Cardiac muscle cell (in vitro differentiated cells and primary cell): ENCODE data around the gene CCDC77. TPM values are rescaled to one million over a fixed set of nuclear protein-coding genes. Genes with fewer than 3 reads are reported as not detected.
A peak's percentile ranks its signal among the peaks of the same experiment; 100 is the strongest.

Experiments used
- DNase-seq, 2 donors: peaks; one replicate each; pipeline versions ENCODE4 v3.0.0 to v3.0.0-alpha.2; 2010 to 2017; ENCODE audit warnings: low read depth in 1 of 2, low spot score in 1 of 2
- H3K27ac ChIP-seq: fragments of 200-600 bp; sonication (generic); 2 replicates; pipeline ENCODE4 v1.5.1; 2016
- H3K27me3 ChIP-seq: fragments of 200-600 bp; sonication (generic); 2 replicates; pipeline ENCODE4 v1.6.0; 2016; ENCODE audit warnings: control low read depth
- H3K36me3 ChIP-seq: fragments of 200-600 bp; sonication (generic); 2 replicates; pipeline ENCODE4 v1.5.1; 2016; ENCODE audit warnings: control low read depth
- H3K4me1 ChIP-seq: fragments of 200-600 bp; sonication (generic); 2 replicates; pipeline ENCODE4 v1.8.1; 2017; ENCODE audit warnings: low read depth, mild to moderate bottlenecking, mixed run types
- H3K4me3 ChIP-seq: fragments of 200-600 bp; sonication (generic); 2 replicates; pipeline ENCODE4 v1.5.1; 2016; ENCODE audit warnings: mild to moderate bottlenecking
- H3K9me3 ChIP-seq: fragments of 200-600 bp; sonication (generic); 2 replicates; pipeline ENCODE4 v1.5.1; 2017; ENCODE audit warnings: low read depth, mild to moderate bottlenecking, control low read depth
- CTCF ChIP-seq: IDR thresholded peaks from 2 replicates; pipeline ENCODE4 v1.5.1; 2012; ENCODE audit warnings: low read depth, mild to moderate bottlenecking, low read length
- polyA plus RNA-seq: library from polyadenylated mRNA; unstranded; fragments of >200 nt; fragmentation: Nextera tagmentation; extraction: Ambion mirVana; gene quantifications from 2 replicates; pipeline ENCODE4 v1.2.1, GENCODE V29; 2016
- total RNA-seq: library from RNA; depleted of rRNA; stranded (reverse); fragments of >200 nt; gene quantifications from 2 replicates; pipeline ENCODE4 v1.2.3, GENCODE V29; 2016

Gene CCDC77
- total and polyA plus RNA-seq, 2 experiments from 2014 or later, result 7.3 to 13.0 TPM

- no peaks in the 10 kb centered on the region for H3K36me3 ChIP-seq
- TF ChIP-seq CTCF, result no peak
- peak overlapping the region; percentile 50 for H3K4me3 ChIP-seq
- H3K4me1 ChIP-seq, result peaks cover 24% of the 10 kb centered on the region
- no peaks in the 10 kb centered on the region for H3K9me3 ChIP-seq
- no peak for DNase-seq
- no peaks in the 10 kb centered on the region for H3K27me3 ChIP-seq
- no peak overlapping the region for H3K27ac ChIP-seq
Measured at GRCh38 chr12:461425-461824, 60.0 kb downstream of the CCDC77 start.

- no peaks in the 10 kb centered on the region for H3K36me3 ChIP-seq
- peaks cover 24% of the 10 kb centered on the region for H3K4me1 ChIP-seq
- DNase-seq, result no peak
- no peaks in the 10 kb centered on the region for H3K27me3 ChIP-seq
- H3K27ac ChIP-seq, result no peak overlapping the region
- H3K4me3 ChIP-seq, result no peak overlapping the region
- TF ChIP-seq CTCF, result no peak
- no peaks in the 10 kb centered on the region for H3K9me3 ChIP-seq
Measured at GRCh38 chr12:462936-463705, 61.7 kb downstream of the CCDC77 start.

GRCh38 chr12:464484-465267 is 63.2 kb downstream of the CCDC77 start:
- Histone ChIP-seq H3K4me3 (no peak overlapping the region), H3K27me3 (no peaks in the 10 kb centered on the region), H3K36me3 (no peaks in the 10 kb centered on the region), H3K9me3 (no peaks in the 10 kb centered on the region), H3K27ac (peak overlapping the region; percentile 80), H3K4me1 (peaks cover 24% of the 10 kb centered on the region)
- TF ChIP-seq CTCF, result no peak
- DNase-seq, result peak in 1 of 2 donors; percentile 28

GRCh38 chr12:466039-466438 is 64.6 kb downstream of the CCDC77 start:
- no peak for TF ChIP-seq CTCF
- Histone ChIP-seq H3K27me3 (no peaks in the 10 kb centered on the region), H3K36me3 (no peaks in the 10 kb centered on the region), H3K27ac (peak overlapping the region; percentile 80), H3K4me3 (no peak overlapping the region), H3K9me3 (no peaks in the 10 kb centered on the region), H3K4me1 (peaks cover 30% of the 10 kb centered on the region)
- DNase-seq, result peak in 1 of 2 donors; percentile 73

GRCh38 chr12:466762-467161 is 65.3 kb downstream of the CCDC77 start:
- no peak for TF ChIP-seq CTCF
- no peaks in the 10 kb centered on the region for H3K36me3 ChIP-seq
- H3K4me3 ChIP-seq, result no peak overlapping the region
- no peaks in the 10 kb centered on the region for H3K27me3 ChIP-seq
- H3K9me3 ChIP-seq, result no peaks in the 10 kb centered on the region
- peak overlapping the region; percentile 80 for H3K27ac ChIP-seq
- no peak for DNase-seq
- H3K4me1 ChIP-seq, result peaks cover 30% of the 10 kb centered on the region
